NCI-H146 treated with DMSO at 0.1 percent for 48 hours (cell line): ENCODE measurements around the gene NCKAP5.

Experiments used
- DNase-seq: peaks from one replicate; lab custom pipeline; 2025; ENCODE audit not compliant: unreplicated experiment; lab: John Stamatoyannopoulos, UW

The NCKAP5 gene

DNA sequence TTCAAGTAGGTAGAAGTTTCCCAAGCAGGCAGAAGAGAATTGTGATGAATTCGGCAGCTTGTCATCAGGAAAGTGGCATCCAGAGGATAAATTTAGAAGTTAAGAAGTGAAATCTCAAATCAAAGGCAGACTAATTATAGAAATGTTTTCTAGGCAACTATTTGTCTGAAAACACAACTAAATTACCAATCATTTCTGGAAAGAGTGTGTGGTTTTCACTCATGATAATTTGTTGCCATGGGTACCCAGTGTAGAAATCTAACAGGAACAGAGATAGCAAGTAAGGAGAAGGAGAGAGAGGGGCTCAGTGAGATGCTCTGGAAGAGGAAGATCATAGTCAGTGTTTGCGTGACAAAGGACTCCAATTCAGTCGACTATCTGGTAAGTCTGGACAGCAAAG is 208.1 kb downstream of the NCKAP5 start:
- DNase-seq: no peak

GRCh38 chr2:133352719-133353118 is 215.5 kb downstream of the NCKAP5 start:
- no peak for DNase-seq

DNA sequence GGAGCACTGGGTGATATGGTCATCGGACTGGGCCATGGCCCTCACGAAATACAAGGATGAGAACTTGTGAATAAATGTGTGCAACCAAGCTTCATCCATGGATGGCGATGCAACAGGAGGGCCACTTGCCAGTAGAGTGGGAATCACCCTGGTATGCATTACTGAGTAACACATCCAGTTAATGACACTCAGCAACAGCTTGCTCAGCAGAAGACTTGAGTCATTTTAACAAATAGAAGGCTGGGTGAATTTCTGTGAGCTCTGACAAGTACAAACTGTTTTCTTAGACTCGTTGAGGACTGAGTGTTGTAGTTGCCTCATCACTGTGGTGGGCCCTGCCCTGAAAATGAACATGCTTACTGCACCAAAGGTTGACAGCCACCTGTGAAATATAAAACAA is 221.6 kb downstream of the NCKAP5 start:
- DNase-seq: no peak

DNA sequence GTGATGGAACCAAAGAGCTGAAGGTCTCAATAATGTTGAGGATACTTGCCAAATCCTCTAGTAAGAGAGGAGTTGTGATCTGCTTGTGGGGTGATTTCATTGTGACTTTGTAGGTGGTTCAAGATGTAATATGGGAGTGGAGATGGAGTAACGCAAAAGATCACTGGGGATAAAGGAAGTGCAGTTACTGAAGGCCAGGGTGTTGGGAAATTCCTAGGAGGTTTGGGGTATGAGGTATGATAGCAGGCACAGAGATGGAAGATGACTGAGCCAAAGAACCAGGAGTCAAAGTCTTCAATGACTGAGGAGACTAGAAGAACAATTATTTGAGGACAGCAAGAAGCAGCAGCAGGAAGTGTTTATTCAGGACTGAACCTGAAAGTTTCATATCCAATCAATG is 222.6 kb downstream of the NCKAP5 start:
- DNase-seq: no peak

DNA sequence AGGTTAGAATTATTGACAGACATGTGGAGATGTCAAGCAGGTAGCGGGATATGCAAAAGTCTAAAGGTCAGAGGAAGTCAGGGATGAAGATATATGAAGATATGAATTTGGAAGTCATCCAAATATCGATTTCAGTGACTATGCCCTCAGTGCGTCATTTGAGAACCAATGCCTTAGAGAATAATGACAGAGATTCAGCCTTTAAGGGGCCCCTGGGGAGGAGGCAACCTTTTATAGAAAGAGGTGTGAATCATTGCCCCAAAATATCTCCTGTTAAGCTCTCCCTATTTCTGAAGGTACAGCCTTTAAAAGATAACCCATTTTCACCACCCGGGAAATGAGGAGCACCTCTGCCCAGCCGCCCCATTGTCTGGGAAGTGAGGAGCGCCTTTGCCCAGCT is 223.4 kb downstream of the NCKAP5 start:
- no peak for DNase-seq

DNA sequence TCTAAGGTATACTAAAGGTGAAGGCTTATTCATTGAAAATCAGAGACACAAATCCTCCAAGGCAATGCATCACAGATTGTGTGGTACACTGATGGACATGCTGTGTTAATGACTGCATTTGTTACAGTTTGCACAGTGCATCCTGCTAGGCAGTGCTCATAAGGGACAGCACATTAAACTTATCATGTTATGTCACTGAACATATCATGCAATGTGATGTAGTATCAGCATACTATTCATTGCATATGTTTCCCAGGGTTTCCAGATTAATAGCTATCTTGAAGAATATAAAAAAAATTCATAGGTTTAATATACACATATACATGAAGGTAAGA is 225.3 kb downstream of the NCKAP5 start:
- DNase-seq: no peak

GRCh38 chr2:133342286-133343017 is 225.8 kb downstream of the NCKAP5 start:
- no peak for DNase-seq

GRCh38 chr2:133341575-133341974 is 226.7 kb downstream of the NCKAP5 start:
- DNase-seq: no peak

GRCh38 chr2:133338224-133338623 is 230.0 kb downstream of the NCKAP5 start:
- no peak for DNase-seq

- no peak for DNase-seq
Observed at GRCh38 chr2:133334923-133335322, 233.3 kb downstream of the NCKAP5 start.

DNA sequence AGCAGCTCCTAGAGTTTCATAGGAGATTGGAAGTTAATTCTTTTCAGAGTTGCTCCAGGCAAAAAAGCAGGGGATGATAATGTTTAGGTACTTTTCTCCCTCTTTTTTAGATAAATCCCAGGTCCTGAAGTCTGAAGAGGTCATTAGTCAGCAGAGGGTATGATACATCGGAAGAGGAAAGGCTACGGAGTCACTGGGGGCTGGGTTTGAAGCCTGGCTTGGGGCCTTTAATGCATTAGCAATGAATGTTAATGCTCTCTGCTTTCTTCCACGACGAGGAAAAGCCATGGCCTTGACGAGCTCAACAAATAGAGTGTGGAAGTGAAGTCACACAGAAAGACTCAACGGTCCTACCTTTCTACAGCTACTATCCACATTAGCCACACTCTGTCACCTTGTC is 235.1 kb downstream of the NCKAP5 start:
- no peak for DNase-seq

GRCh38 chr2:133331436-133331835 is 236.8 kb downstream of the NCKAP5 start:
- DNase-seq: no peak

DNA sequence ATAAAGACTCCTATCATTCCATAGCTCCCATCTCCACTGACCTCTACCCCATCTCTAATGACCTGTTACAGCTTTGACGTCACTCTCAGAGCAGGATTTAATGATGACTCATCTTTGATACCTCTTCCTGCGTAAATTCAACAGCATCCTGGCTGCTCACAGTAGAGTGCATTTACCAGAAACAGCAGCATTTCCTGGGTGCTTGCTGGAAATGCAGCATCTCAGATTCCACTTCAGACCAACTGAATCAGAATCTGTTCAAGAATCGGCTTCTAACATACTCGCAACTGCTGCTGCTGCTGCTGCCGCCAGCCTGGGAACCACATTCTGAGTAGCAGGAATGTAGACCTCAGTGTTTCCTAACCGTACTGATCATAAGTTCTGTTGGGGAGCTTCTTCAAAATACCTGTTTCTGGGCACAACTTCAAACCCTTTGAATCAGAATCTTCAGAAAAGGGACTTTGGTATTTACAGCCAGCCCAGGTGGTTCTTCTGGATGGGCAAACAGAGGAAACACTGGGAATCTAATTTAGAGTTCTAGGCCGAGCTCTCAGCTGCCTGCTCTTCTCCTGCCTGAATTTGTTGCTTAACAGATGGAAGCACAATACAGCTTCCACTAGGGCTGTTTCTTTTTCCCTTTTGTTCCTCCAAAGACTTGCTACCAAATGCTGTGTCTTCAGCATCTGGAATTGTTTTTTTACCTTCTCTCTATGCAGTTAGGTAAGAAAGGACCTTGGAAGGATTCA is 241.4 kb downstream of the NCKAP5 start:
- DNase-seq: no peak

- no peak for DNase-seq
Observed at GRCh38 chr2:133324150-133324561, 244.1 kb downstream of the NCKAP5 start.

DNA sequence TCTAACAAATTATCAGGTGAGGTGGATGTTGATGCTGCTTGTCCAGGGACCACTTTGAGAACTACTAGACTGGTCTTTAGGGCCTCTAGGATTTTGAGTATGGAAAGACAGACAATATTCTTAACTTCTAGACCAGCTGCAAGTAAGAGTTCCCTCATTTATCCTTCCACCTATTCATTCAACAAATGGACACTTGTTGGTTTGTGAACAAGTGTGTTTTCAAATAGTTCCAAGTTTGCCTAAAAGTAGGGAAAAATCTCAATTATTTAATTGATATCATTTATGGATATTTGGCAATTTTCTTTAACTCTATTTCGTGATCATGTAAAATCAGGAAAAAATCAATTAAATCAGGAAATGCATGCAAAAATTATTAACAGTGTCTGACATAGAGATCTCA is 245.4 kb downstream of the NCKAP5 start:
- no peak for DNase-seq

GRCh38 chr2:133317178-133317577 is 251.1 kb downstream of the NCKAP5 start:
- no peak for DNase-seq

- no peak for DNase-seq
Observed at GRCh38 chr2:133316557-133316956, 251.7 kb downstream of the NCKAP5 start.

- DNase-seq: no peak
Observed at GRCh38 chr2:133315280-133315679, 253.0 kb downstream of the NCKAP5 start.

- no peak for DNase-seq
Observed at GRCh38 chr2:133314795-133315194, 253.5 kb downstream of the NCKAP5 start.

DNA sequence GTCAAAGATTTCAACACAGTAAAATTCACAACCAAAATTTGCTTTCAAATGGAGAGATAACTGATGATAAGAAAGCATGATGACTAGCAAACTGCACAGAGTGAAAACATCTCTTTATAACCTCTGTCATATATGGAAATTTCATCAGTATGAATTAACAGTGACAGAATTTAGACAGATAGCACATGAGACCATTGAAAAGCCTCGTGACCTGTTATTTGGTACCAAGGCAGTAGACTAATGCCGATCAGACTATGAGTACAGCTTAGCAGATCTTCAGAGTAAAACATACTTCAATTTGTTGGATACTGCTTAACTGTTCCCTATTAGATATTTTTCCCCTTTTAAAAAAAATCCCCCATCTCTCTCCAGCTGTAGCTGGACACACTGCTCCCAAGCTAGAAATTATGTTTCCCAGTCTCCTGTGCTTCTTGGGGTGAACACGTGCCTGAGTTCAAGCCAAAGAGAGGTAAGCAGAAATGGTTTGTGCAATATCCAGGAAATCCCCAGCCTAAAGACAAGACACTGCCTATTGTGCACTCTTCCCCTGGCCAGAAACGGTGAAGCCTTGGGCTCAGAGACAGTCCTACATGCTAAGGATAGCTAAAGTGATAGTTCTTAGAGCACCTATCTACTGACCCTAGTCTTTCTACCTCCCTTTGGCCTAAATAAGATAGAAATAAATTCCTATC is 256.1 kb downstream of the NCKAP5 start:
- no peak for DNase-seq

- DNase-seq: no peak
Observed at GRCh38 chr2:133306236-133306635, 262.0 kb downstream of the NCKAP5 start.

DNA sequence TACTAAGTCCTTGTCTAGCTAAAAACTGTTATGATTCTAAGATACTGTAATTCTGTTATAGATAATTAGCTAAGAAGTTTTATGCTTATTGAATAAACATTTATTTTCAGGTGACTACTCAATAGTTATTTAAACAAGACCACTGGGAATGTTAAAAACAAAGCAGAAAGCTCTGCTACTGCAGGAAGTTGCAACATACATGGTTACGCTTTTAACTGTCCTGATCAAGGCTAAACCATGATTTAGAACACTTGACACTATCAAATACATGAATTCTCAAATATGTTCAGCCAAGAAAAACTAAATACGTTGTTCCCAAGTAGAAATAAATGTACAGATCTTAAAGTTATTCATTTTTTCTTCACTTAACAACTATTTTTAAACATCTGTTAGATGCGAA is 263.9 kb downstream of the NCKAP5 start:
- no peak for DNase-seq
